Measurements from ENCODE around the gene MAML2.

The MAML2 gene

GRCh38 chr11:96105197-96105895 is 237.6 kb downstream of the MAML2 start:
- no peak overlapping the region for H3K4me3 ChIP-seq (ENCODE audit: low read length)
- no peak for TF ChIP-seq CTCF (IDR thresholded peaks at IDR 0.05; ENCODE audit: insufficient read depth, low read depth, low read length, missing control alignments)
- no peak for DNase-seq (ENCODE audit: low read depth)

GRCh38 chr11:96104496-96104895 is 238.5 kb downstream of the MAML2 start:
- no peak overlapping the region for H3K4me3 ChIP-seq (ENCODE audit: low read length)
- no peak for DNase-seq (ENCODE audit: low read depth)
- TF ChIP-seq CTCF (IDR thresholded peaks at IDR 0.05; ENCODE audit: insufficient read depth, low read depth, low read length, missing control alignments) = no peak

DNA sequence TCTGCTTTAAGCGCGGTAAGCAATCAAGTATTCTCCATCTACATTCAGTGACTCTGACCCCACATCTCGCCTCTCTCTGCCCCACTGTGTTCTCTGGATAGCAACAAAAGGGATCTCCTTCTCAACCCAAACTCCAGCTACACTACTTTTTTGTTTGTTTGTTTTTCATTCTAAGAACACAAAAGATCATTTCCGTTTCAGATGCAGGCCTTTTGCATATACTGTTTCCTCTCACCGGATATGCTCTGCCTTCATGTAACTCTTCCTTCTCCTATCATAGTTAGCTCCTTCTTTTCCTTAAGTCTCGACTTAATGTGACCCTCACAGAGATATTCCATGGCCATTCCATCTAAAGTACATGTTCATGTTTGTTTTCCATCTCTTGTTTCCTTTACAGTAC is 239.3 kb downstream of the MAML2 start:
- no peak for TF ChIP-seq CTCF (IDR thresholded peaks at IDR 0.05; ENCODE audit: insufficient read depth, low read depth, low read length, missing control alignments)
- no peak for DNase-seq (ENCODE audit: low read depth)

DNA sequence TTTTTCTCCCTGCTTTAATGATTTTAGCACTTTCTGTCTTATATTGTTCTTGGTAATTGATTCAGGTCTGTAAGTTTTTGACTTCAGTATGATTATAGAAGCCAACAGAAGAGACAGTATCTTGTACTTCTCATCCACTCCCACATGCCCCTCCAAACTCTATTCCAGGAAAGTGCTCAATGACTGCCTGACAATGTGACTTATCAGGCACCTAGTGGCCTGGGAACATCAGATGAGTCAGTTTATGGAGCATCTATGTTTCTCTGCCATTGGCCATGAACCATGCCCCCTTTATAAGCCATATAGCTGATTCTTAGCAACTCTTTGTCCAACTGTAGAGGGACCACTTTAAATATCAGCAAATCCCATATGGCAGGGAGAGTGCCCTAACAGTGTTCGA is 239.9 kb downstream of the MAML2 start:
- H3K4me3 ChIP-seq (ENCODE audit: low read length) = no peak overlapping the region
- DNase-seq (ENCODE audit: low read depth) = no peak
- TF ChIP-seq CTCF (IDR thresholded peaks at IDR 0.05; ENCODE audit: insufficient read depth, low read depth, low read length, missing control alignments) = no peak

More for the DNA sequence above, 239.3 kb downstream of the MAML2 start:
- no peak overlapping the region for H3K4me3 ChIP-seq (ENCODE audit: low read length)

DNA sequence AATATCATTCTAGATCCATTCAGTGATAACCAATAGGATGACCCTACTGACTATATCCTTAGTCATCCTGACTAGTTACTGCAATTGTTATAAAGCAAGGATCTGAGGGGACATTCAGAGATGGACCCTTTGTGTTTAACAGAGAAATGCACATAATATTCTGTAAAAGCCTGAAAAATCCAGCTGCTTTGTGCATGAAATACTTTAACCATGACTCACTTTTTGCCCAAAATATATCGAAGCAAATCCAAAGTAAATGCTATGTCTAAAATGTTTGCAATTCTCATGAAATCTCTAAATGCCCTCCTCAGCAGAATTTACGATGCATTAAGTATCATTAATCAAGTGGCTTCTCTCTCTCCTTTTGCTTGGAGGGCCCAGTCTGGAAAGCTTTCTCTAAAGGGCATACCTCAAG is 240.3 kb downstream of the MAML2 start:
- TF ChIP-seq CTCF (IDR thresholded peaks at IDR 0.05; ENCODE audit: insufficient read depth, low read depth, low read length, missing control alignments) = no peak
- DNase-seq (ENCODE audit: low read depth) = no peak
- no peak overlapping the region for H3K4me3 ChIP-seq (ENCODE audit: low read length)

DNA sequence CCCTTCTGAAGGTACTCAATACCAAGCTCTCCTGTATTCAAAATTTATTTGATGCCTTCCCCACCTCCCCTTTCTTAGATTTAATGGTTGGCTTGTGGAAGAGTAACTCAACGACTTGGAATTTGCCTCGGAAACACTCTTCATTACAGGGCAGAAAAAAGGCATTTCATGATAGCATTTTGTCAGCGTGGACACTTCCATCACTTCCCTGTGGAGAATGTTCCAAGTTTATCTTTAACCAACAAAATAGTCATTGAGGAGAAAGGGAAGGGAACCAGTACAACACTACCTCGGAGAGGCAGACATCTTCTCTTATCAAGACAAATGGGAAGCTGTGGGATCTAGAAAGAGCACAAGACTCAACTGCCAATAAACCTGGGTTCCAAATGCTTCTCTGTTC is 241.8 kb downstream of the MAML2 start:
- no peak for DNase-seq (ENCODE audit: low read depth)
- TF ChIP-seq CTCF (IDR thresholded peaks at IDR 0.05; ENCODE audit: insufficient read depth, low read depth, low read length, missing control alignments) = no peak
- H3K4me3 ChIP-seq (ENCODE audit: low read length) = no peak overlapping the region
